Trophoblast cell (in vitro differentiated cells and primary cell): ENCODE results near the gene RAB23.
A peak's percentile ranks its signal among the peaks of the same experiment; 100 is the strongest.

Source experiments
- DNase-seq, 2 donors: peaks; one replicate each; pipeline ENCODE4 v3.0.0-alpha.2; 2016
- H2AFZ ChIP-seq: 2 replicates; pipeline ENCODE4 v1.6.1; 2013; ENCODE audit warnings: low read length, moderate library complexity, mild to moderate bottlenecking; ENCODE audit not compliant: insufficient read depth, poor library complexity
- H2AK5ac ChIP-seq: 2 replicates; pipeline ENCODE4 v1.6.1; 2013; ENCODE audit warnings: mild to moderate bottlenecking, low read length
- H2BK120ac ChIP-seq: 2 replicates; pipeline ENCODE4 v1.6.1; 2013; ENCODE audit warnings: low read length, mild to moderate bottlenecking, moderate library complexity; ENCODE audit not compliant: insufficient read depth, poor library complexity
- H2BK12ac ChIP-seq: 2 replicates; pipeline ENCODE4 v1.6.1; 2013; ENCODE audit warnings: mild to moderate bottlenecking, low read length, moderate library complexity
- H2BK5ac ChIP-seq: 2 replicates; pipeline ENCODE4 v1.6.1; 2013; ENCODE audit warnings: low read length, low read depth, moderate library complexity, mild to moderate bottlenecking; ENCODE audit not compliant: poor library complexity
- H3K14ac ChIP-seq: 2 replicates; pipeline ENCODE4 v1.6.1; 2013; ENCODE audit warnings: mild to moderate bottlenecking, low read length
- H3K18ac ChIP-seq: 2 replicates; pipeline ENCODE4 v1.6.1; 2013; ENCODE audit warnings: mild to moderate bottlenecking, low read length
- H3K23ac ChIP-seq: 2 replicates; pipeline ENCODE4 v1.6.1; 2013; ENCODE audit warnings: low read length
- H3K27ac ChIP-seq: 2 replicates; pipeline ENCODE4 v1.5.1; 2013; ENCODE audit warnings: low read depth, mild to moderate bottlenecking, inconsistent platforms, low read length, moderate library complexity
- H3K27me3 ChIP-seq: 2 replicates; pipeline ENCODE4 v1.6.1; 2013; ENCODE audit warnings: inconsistent platforms, mild to moderate bottlenecking, low read length, moderate library complexity; ENCODE audit not compliant: insufficient read depth
- H3K36me3 ChIP-seq, 2 experiments: 1 replicate in 1 of 2; 2 replicates in 1 of 2; pipeline ENCODE4 v1.6.1; 2013; ENCODE audit warnings: low read length in 2 of 2, mild to moderate bottlenecking in 2 of 2, moderate library complexity in 1 of 2; ENCODE audit not compliant: insufficient read depth in 2 of 2, control insufficient read depth in 1 of 2
- H3K4ac ChIP-seq: 2 replicates; pipeline ENCODE4 v1.6.1; 2013; ENCODE audit warnings: low read depth, mild to moderate bottlenecking, low read length, moderate library complexity
- H3K4me1 ChIP-seq, 2 experiments: 1 replicate in 1 of 2; 2 replicates in 1 of 2; pipeline ENCODE4 v1.6.1; 2013; ENCODE audit warnings: low read length in 2 of 2, mild to moderate bottlenecking in 2 of 2, moderate library complexity in 1 of 2; ENCODE audit not compliant: insufficient read depth in 2 of 2, control insufficient read depth in 1 of 2
- H3K4me2 ChIP-seq: 2 replicates; pipeline ENCODE4 v1.6.1; 2013; ENCODE audit warnings: inconsistent platforms, mild to moderate bottlenecking, low read length, moderate library complexity
- H3K4me3 ChIP-seq: 2 replicates; pipeline ENCODE4 v1.5.1; 2013; ENCODE audit warnings: mild to moderate bottlenecking, low read depth, low read length, inconsistent platforms
- H3K79me1 ChIP-seq: one replicate; pipeline ENCODE4 v1.6.1; 2013; ENCODE audit warnings: low read length
- H3K79me2 ChIP-seq: 2 replicates; pipeline ENCODE4 v1.6.1; 2013; ENCODE audit warnings: low read length, mild to moderate bottlenecking; ENCODE audit not compliant: control insufficient read depth, insufficient read depth, poor library complexity
- H3K9ac ChIP-seq: 2 replicates; pipeline ENCODE4 v1.6.1; 2013; ENCODE audit warnings: mild to moderate bottlenecking, low read length
- H3K9me3 ChIP-seq: 2 replicates; pipeline ENCODE4 v1.6.1; 2013; ENCODE audit warnings: low read depth, mild to moderate bottlenecking, control low read depth, inconsistent platforms, low read length; ENCODE audit not compliant: insufficient read depth
- H4K12ac ChIP-seq: 2 replicates; pipeline ENCODE4 v1.6.1; 2013; ENCODE audit warnings: low read depth, mild to moderate bottlenecking, low read length, moderate library complexity
- H4K8ac ChIP-seq: 2 replicates; pipeline ENCODE4 v1.6.1; 2013; ENCODE audit warnings: low read depth, mild to moderate bottlenecking, low read length, moderate library complexity
- H4K91ac ChIP-seq: one replicate; pipeline ENCODE4 v1.6.1; 2013; ENCODE audit warnings: low read depth, mild to moderate bottlenecking, low read length, moderate library complexity
- WGBS: extraction: QIAGEN DNeasy Blood & Tissue Kit; methylation state at CpG from one replicate; pipeline ENCODE4 v1.1.7; 2013; ENCODE audit warnings: missing lambda C conversion rate; ENCODE audit not compliant: insufficient read length, insufficient coverage; ENCODE audit errors: extremely low coverage; 5-methylcytosine and 5-hydroxymethylcytosine counted together

The RAB23 gene

DNA sequence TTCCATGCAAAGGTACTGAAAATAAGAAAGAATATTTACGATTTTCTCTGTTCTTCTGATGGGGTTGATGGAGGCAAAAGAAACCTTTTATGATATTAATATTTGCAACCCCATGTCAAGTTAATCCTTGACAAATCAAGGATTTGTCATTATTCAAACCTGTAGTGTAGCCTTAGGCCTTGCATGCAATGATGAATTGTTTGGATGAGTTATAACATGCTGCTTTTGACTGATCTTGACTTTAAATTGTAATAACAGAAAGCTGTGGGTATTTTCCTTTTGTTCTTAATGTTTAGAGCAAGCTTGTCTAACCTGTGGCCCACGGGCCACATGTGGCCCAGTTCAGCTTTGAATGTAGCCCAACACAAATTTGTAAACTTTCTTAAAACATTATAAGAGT, 63.0 kb downstream of the RAB23 start:
- Histone ChIP-seq H3K4ac (no peak overlapping the region), H3K9me3 (no peaks in the 10 kb centered on the region), H3K79me2 (no peaks in the 10 kb centered on the region), H2BK5ac (no peak overlapping the region), H3K9ac (no peak overlapping the region), H3K4me2 (no peak overlapping the region), H3K4me3 (no peak overlapping the region), H3K27ac (no peak overlapping the region), H4K12ac (no peak overlapping the region), H3K23ac (no peak overlapping the region), H4K91ac (no peak overlapping the region), H3K36me3 (peaks cover 2% of the 10 kb centered on the region in 2 experiments), H3K18ac (no peak overlapping the region), H4K8ac (no peak overlapping the region), H3K14ac (no peak overlapping the region), H2BK120ac (no peak overlapping the region), H3K4me1 (no peaks in the 10 kb centered on the region), H3K79me1 (no peaks in the 10 kb centered on the region), H2AFZ (no peak overlapping the region), H2BK12ac (no peak overlapping the region), H3K27me3 (no peaks in the 10 kb centered on the region), H2AK5ac (no peak overlapping the region)
- WGBS, result no CpG with 5 or more reads among the region's 2 CpGs
- DNase-seq, result no peak

DNA sequence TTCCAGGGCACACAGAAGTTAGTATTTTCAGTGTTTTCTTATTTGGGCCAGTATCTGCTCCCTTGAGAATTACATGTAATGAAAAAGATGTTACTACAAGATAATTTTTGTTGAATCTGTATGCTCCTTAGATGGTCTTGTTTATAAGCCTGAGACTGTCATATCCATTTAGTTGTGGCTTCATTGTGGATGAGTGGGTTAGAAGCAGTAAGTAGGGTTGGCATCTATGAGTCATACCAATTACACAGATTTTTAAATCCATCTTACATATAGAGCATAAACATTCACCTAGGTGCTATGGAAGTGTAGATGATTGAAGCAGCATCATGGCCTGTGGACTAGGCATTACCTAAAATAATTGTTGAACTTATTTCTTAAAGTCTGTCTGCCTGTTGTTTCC, 63.4 kb downstream of the RAB23 start:
- H3K27ac ChIP-seq, result no peak overlapping the region
- no peak overlapping the region for H3K4ac ChIP-seq
- no peaks in the 10 kb centered on the region for H3K79me1 ChIP-seq
- H3K27me3 ChIP-seq, result no peaks in the 10 kb centered on the region
- H2AK5ac ChIP-seq, result no peak overlapping the region
- peaks cover 3 to 5% of the 10 kb centered on the region in 2 experiments for H3K36me3 ChIP-seq
- H3K9ac ChIP-seq, result no peak overlapping the region
- no peak for DNase-seq
- H3K4me2 ChIP-seq, result no peak overlapping the region
- H3K4me1 ChIP-seq, result no peaks in the 10 kb centered on the region
- no peak overlapping the region for H2BK12ac ChIP-seq
- H3K79me2 ChIP-seq, result no peaks in the 10 kb centered on the region
- H2BK5ac ChIP-seq, result no peak overlapping the region
- no peak overlapping the region for H3K23ac ChIP-seq
- H3K4me3 ChIP-seq, result no peak overlapping the region
- H3K14ac ChIP-seq, result no peak overlapping the region
- no peak overlapping the region for H4K8ac ChIP-seq
- H2AFZ ChIP-seq, result no peak overlapping the region
- H3K18ac ChIP-seq, result no peak overlapping the region
- no peak overlapping the region for H4K12ac ChIP-seq
- H4K91ac ChIP-seq, result no peak overlapping the region
- no peak overlapping the region for H2BK120ac ChIP-seq
- no peaks in the 10 kb centered on the region for H3K9me3 ChIP-seq

GRCh38 chr6:57147955-57148858, 73.9 kb downstream of the RAB23 start:
- Histone ChIP-seq H3K18ac (no peak overlapping the region), H3K79me1 (no peaks in the 10 kb centered on the region), H3K23ac (no peak overlapping the region), H3K27ac (no peak overlapping the region), H3K27me3 (no peaks in the 10 kb centered on the region), H3K14ac (no peak overlapping the region), H3K4ac (no peak overlapping the region), H2AK5ac (no peak overlapping the region), H3K4me2 (no peak overlapping the region), H3K9ac (no peak overlapping the region), H2BK5ac (no peak overlapping the region), H3K9me3 (no peaks in the 10 kb centered on the region), H2BK12ac (no peak overlapping the region), H2AFZ (no peak overlapping the region), H4K8ac (no peak overlapping the region), H4K12ac (no peak overlapping the region), H3K36me3 (peaks cover 8% of the 10 kb centered on the region in 2 experiments), H3K79me2 (no peaks in the 10 kb centered on the region), H2BK120ac (no peak overlapping the region), H3K4me3 (no peak overlapping the region), H4K91ac (no peak overlapping the region), H3K4me1 (no peaks in the 10 kb centered on the region)
- no CpG with 5 or more reads among the region's 7 CpGs for WGBS
- peak in 1 of 2 donors; percentile 18 for DNase-seq

DNA sequence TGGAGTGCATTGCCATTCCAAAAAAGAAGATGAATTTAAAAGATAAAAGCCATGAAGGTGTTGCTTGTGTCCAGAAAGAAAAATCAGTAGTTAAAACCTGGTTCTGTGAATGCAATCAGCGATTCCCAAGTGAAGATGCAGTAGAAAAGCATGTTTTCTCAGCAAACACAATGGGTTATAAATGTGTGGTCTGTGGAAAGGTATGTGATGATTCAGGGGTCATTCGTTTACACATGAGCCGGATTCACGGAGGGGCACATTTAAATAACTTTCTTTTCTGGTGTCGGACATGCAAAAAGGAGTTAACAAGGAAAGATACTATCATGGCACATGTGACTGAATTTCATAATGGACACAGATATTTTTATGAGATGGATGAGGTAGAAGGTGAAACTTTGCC, 74.7 kb downstream of the RAB23 start:
- Histone ChIP-seq H2AFZ (no peak overlapping the region), H2BK5ac (no peak overlapping the region), H3K14ac (no peak overlapping the region), H3K23ac (no peak overlapping the region), H4K91ac (no peak overlapping the region), H3K79me2 (no peaks in the 10 kb centered on the region), H4K12ac (no peak overlapping the region), H3K27me3 (no peaks in the 10 kb centered on the region), H3K27ac (no peak overlapping the region), H2BK12ac (no peak overlapping the region), H3K4me2 (no peak overlapping the region), H2AK5ac (no peak overlapping the region), H3K36me3 (peaks cover 5 to 8% of the 10 kb centered on the region in 2 experiments), H3K79me1 (no peaks in the 10 kb centered on the region), H3K4me3 (no peak overlapping the region), H3K9ac (no peak overlapping the region), H3K9me3 (no peaks in the 10 kb centered on the region), H3K4me1 (no peaks in the 10 kb centered on the region), H2BK120ac (no peak overlapping the region), H3K18ac (no peak overlapping the region), H4K8ac (no peak overlapping the region), H3K4ac (no peak overlapping the region)
- no CpG with 5 or more reads among the region's 5 CpGs for WGBS
- DNase-seq, result no peak
